PFSK-1 (cell line): ENCODE data around the gene ALDH18A1.

Source experiments
- FOXP2 ChIP-seq: optimal IDR thresholded peaks from 2 replicates; pipeline ENCODE3; 2011; ENCODE audit warnings: borderline replicate concordance, control low read depth, inconsistent platforms; ENCODE audit not compliant: insufficient read depth; ENCODE audit errors: extremely low read length, extremely low read depth
- POLR2AphosphoS5 ChIP-seq: IDR thresholded peaks from 2 replicates; pipeline ENCODE4 v1.6.1; 2012; ENCODE audit warnings: low read depth, mild to moderate bottlenecking, control low read depth, low read length, moderate library complexity
- SIN3A ChIP-seq: IDR thresholded peaks from 2 replicates; pipeline ENCODE4 v1.6.1; 2012; ENCODE audit warnings: mild to moderate bottlenecking, low read length, moderate library complexity, borderline replicate concordance; ENCODE audit not compliant: insufficient read depth
- TAF1 ChIP-seq: IDR thresholded peaks from 2 replicates; pipeline ENCODE4 v1.6.1; 2012; ENCODE audit warnings: low read length, control low read depth, borderline replicate concordance; ENCODE audit not compliant: insufficient read depth
- TF ChIP-seq, protein P1 (sequence below), 2 experiments: IDR thresholded peaks; 2 replicates each; pipeline versions ENCODE4 v1.6.1 to v1.8.0; 2011 to 2012; ENCODE audit warnings: low read depth in 2 of 2, low read length in 2 of 2, control low read depth in 1 of 2, inconsistent platforms in 1 of 2, mild to moderate bottlenecking in 1 of 2, moderate library complexity in 1 of 2; ENCODE audit not compliant: insufficient read depth in 1 of 2

ALDH18A1 gene

DNA sequence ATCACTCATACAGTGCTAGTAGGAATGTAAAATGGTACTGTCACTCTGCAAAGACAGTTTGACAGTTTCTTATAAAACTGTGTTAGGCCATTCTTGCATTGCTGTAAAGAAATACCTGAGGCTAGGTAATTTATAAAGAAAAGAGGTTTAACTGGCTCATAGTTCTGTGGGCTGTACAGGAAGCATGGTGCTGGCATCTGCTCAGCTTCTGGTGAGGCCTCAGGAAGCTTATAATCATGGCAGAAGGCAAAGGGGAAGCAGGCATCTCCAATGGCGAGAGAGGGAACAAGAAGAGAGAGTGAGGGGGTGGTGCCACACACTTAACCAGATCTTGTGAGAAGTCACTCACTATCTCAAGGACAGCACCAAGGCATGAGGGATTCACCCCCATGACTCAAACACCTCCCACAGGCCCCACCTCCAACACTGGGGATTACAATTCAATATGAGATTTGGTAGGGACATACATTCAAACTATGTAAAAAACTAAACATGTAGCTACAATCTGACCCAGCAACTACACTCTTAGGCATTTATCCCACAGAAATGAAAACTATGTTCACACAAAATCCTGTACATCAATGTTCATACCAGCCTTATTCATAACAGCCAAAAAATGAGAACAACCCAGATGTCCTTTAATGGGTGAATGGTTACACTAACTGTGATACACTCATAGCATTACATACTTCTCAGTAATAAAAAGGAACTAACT is 5.0 kb downstream of the ALDH18A1 start:
- TF ChIP-seq, protein P1, sequence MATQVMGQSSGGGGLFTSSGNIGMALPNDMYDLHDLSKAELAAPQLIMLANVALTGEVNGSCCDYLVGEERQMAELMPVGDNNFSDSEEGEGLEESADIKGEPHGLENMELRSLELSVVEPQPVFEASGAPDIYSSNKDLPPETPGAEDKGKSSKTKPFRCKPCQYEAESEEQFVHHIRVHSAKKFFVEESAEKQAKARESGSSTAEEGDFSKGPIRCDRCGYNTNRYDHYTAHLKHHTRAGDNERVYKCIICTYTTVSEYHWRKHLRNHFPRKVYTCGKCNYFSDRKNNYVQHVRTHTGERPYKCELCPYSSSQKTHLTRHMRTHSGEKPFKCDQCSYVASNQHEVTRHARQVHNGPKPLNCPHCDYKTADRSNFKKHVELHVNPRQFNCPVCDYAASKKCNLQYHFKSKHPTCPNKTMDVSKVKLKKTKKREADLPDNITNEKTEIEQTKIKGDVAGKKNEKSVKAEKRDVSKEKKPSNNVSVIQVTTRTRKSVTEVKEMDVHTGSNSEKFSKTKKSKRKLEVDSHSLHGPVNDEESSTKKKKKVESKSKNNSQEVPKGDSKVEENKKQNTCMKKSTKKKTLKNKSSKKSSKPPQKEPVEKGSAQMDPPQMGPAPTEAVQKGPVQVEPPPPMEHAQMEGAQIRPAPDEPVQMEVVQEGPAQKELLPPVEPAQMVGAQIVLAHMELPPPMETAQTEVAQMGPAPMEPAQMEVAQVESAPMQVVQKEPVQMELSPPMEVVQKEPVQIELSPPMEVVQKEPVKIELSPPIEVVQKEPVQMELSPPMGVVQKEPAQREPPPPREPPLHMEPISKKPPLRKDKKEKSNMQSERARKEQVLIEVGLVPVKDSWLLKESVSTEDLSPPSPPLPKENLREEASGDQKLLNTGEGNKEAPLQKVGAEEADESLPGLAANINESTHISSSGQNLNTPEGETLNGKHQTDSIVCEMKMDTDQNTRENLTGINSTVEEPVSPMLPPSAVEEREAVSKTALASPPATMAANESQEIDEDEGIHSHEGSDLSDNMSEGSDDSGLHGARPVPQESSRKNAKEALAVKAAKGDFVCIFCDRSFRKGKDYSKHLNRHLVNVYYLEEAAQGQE (IDR thresholded peaks at IDR 0.05; ENCODE audit: insufficient read depth in 1 of 2, low read depth in 2 of 2, low read length in 2 of 2), result no peak
- TF ChIP-seq TAF1, result no peak
- TF ChIP-seq SIN3A, result no peak
- TF ChIP-seq POLR2AphosphoS5, result no peak
- TF ChIP-seq FOXP2, result no peak

DNA sequence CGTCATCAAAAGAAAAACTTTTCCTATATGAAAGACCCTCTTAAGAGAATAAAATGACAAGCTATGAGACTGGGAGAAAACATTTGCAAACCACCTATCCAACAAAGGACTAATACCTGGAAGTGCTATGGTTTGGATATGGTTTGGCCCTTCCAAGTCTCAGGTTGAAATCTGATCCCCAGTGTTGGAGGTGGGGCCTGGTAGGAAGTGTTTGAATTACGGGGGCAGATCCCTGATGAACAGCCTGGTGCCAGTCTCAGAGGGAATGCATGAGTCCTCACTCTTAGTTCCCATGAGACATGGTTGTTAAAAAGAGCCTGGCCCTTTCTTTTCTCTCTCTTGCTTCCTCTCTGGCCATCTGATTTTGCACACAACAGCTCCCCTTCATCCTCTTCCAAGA is 6.3 kb downstream of the ALDH18A1 start:
- no peak for TF ChIP-seq POLR2AphosphoS5
- TF ChIP-seq SIN3A, result no peak
- TF ChIP-seq TAF1, result no peak
- no peak for TF ChIP-seq FOXP2
- TF ChIP-seq, protein P1 (IDR thresholded peaks at IDR 0.05; ENCODE audit: insufficient read depth in 1 of 2, low read depth in 2 of 2, low read length in 2 of 2), result no peak

DNA sequence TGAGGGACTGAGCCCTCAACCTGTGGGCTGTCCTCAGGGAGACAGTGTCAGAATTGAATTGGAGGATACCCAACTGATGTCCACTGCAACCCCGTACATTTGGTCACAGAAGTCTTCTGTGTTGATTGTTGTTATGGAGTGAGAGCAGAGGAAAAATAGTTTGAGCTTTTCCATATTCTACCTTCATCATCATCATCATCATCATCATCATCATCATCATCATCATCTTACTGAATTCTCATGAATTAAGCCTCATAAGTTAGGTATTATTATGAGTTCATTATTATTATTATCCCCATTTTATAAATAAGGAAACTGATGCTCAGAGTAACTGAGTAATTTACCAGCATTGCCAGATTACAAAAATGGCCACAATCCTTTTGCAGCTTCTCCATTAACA is 8.4 kb downstream of the ALDH18A1 start:
- TF ChIP-seq SIN3A (no peak), POLR2AphosphoS5 (no peak), FOXP2 (no peak), TAF1 (no peak)
- TF ChIP-seq, protein P1 (IDR thresholded peaks at IDR 0.05; ENCODE audit: insufficient read depth in 1 of 2, low read depth in 2 of 2, low read length in 2 of 2), result no peak

DNA sequence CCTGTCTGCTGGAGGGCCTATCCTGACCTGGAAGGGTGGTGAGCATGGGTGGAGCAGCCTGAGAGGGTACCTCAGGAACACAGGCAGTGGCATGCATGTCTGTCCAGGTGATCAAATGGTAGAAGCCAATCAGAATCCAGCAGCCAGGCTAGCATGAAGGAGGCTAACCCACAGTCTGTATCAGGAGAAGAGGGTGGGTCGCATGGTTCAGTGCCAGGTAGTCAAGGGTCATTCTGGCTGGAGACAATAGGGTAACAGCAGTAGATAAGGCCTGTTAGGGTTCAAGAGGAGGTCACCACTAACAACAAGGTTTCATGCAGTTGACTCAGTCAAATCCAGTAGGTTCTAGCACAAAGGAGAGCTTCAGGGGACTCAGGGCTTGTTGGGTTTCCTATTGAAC is 10.4 kb downstream of the ALDH18A1 start:
- TF ChIP-seq, protein P1 (IDR thresholded peaks at IDR 0.05; ENCODE audit: insufficient read depth in 1 of 2, low read depth in 2 of 2, low read length in 2 of 2), result no peak
- TF ChIP-seq POLR2AphosphoS5 (no peak), TAF1 (no peak), SIN3A (no peak), FOXP2 (no peak)

DNA sequence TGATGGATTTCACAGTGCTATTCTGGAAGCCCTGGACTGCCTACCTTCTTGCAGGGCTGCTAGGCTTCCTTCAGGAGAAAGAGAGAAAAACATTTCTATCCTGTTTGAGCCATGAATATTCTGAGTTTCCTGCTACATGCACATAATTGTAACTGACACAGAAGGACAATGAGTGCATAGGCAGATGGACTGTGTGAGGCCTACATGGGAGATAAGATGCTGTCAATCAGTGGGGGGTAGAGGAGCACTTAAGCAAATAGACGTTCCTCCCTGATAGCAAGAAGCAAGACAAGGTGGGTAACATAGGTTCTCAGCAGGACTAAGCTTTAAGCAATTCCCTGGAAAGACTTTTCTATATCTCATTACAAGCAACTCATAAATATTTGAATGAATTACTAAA is 11.6 kb downstream of the ALDH18A1 start:
- TF ChIP-seq, protein P1 (IDR thresholded peaks at IDR 0.05; ENCODE audit: insufficient read depth in 1 of 2, low read depth in 2 of 2, low read length in 2 of 2), result no peak
- TF ChIP-seq FOXP2 (no peak), SIN3A (no peak), TAF1 (no peak), POLR2AphosphoS5 (no peak)
